GM19328 (cell line): ENCODE results near the gene DBNDD1.
"Not testable (repeated sequence)": the region's sequence is repeated elsewhere in the genome, so short reads cannot be mapped to it uniquely, and the experiment has no call there.

ENCODE experiments used
- ATAC-seq: cut with Tn5 transposase; IDR thresholded peaks from one replicate; pipeline ENCODE4 v1.9.1; 2021; ENCODE audit warnings: mild to moderate bottlenecking, moderate library complexity; ENCODE audit not compliant: unreplicated experiment

Gene DBNDD1

GRCh38 chr16:90012991-90013745 lies 6.1 kb downstream of the DBNDD1 start:
- ATAC-seq: no peak

- ATAC-seq: no peak
These were observed 7.3 kb downstream of the DBNDD1 start for GRCh38 chr16:90011908-90012501.

GRCh38 chr16:90011508-90011819 lies 7.8 kb downstream of the DBNDD1 start:
- no peak for ATAC-seq

GRCh38 chr16:90010676-90011507 lies 8.4 kb downstream of the DBNDD1 start:
- ATAC-seq: no peak

- no peak for ATAC-seq
These were observed 9.9 kb downstream of the DBNDD1 start for GRCh38 chr16:90009172-90009899.

- no peak for ATAC-seq
These were observed 10.5 kb downstream of the DBNDD1 start for GRCh38 chr16:90008708-90009145.

- ATAC-seq: not testable (repeated sequence)
These were observed 11.5 kb downstream of the DBNDD1 start for GRCh38 chr16:90007635-90008234.

GRCh38 chr16:90007015-90007414 lies 12.2 kb downstream of the DBNDD1 start:
- no peak for ATAC-seq

- no peak for ATAC-seq
These were observed 13.1 kb downstream of the DBNDD1 start for GRCh38 chr16:90005956-90006663.

GRCh38 chr16:90004577-90004976 lies 14.7 kb downstream of the DBNDD1 start:
- no peak for ATAC-seq

- ATAC-seq: no peak
These were observed 16.5 kb downstream of the DBNDD1 start for GRCh38 chr16:90002759-90003158.

- ATAC-seq: no peak
These were observed 17.3 kb downstream of the DBNDD1 start for GRCh38 chr16:90001761-90002503.

GRCh38 chr16:90000733-90001427 lies 18.4 kb downstream of the DBNDD1 start:
- ATAC-seq: no peak

- no peak for ATAC-seq
These were observed 19.3 kb downstream of the DBNDD1 start for GRCh38 chr16:89999831-90000574.

- no peak for ATAC-seq
These were observed 23.1 kb downstream of the DBNDD1 start for GRCh38 chr16:89996178-89996489.

GRCh38 chr16:89995475-89996177 lies 23.6 kb downstream of the DBNDD1 start:
- not testable (repeated sequence) for ATAC-seq

GRCh38 chr16:89994721-89995474 lies 24.4 kb downstream of the DBNDD1 start:
- not testable (repeated sequence) for ATAC-seq
